GM23338 (cell line): Measurements from ENCODE around the gene CTBP2. TPM values are rescaled to one million over a fixed set of nuclear protein-coding genes. Genes with fewer than 3 reads are reported as not detected.

ENCODE experiments used
- ATAC-seq: fragments of 200-7000 bp; cut with Tn5 transposase; 3 replicates; pipeline ENCODE4 v1.9.1; 2020
- DNase-seq: peaks from one replicate; pipeline ENCODE4 v3.0.0-alpha.2; 2015; ENCODE audit warnings: low spot score
- H2AFZ ChIP-seq: fragments of 200-600 bp; sonication (generic); 2 replicates; pipeline ENCODE4 v1.8.0; 2016; ENCODE audit warnings: antibody characterized with exemption, mild to moderate bottlenecking, moderate library complexity
- H3F3A ChIP-seq: fragments of 200-600 bp; sonication (generic); replicated peaks from 2 replicates; pipeline ENCODE4 v1.8.0; 2017; ENCODE audit warnings: antibody characterized with exemption, mixed run types, low read depth
- H3K27ac ChIP-seq: fragments of 200-600 bp; sonication (generic); 2 replicates; pipeline ENCODE4 v1.6.1; 2016; ENCODE audit warnings: low read depth
- H3K27me3 ChIP-seq: fragments of 200-600 bp; sonication (generic); 2 replicates; pipeline ENCODE4 v1.8.0; 2016; ENCODE audit warnings: mild to moderate bottlenecking, mixed run types, moderate library complexity; ENCODE audit not compliant: insufficient read depth
- H3K36me3 ChIP-seq: fragments of 200-600 bp; sonication (generic); 2 replicates; pipeline ENCODE4 v1.8.0; 2016; ENCODE audit warnings: mild to moderate bottlenecking; ENCODE audit not compliant: insufficient read depth
- H3K4me1 ChIP-seq: fragments of 200-600 bp; sonication (generic); 2 replicates; pipeline ENCODE4 v1.8.0; 2016; ENCODE audit warnings: mild to moderate bottlenecking, moderate library complexity; ENCODE audit not compliant: insufficient read depth
- H3K4me2 ChIP-seq: fragments of 200-600 bp; sonication (generic); 2 replicates; pipeline ENCODE4 v1.7.1; 2017; ENCODE audit warnings: mixed run types
- H3K4me3 ChIP-seq: fragments of 200-600 bp; sonication (generic); 2 replicates; pipeline ENCODE4 v1.6.1; 2016; ENCODE audit warnings: mixed run types
- H3K79me2 ChIP-seq: fragments of 200-600 bp; sonication (generic); replicated peaks from 2 replicates; pipeline ENCODE4 v1.8.0; 2017; ENCODE audit warnings: mild to moderate bottlenecking; ENCODE audit not compliant: insufficient read depth
- H3K9me2 ChIP-seq: fragments of 200-600 bp; sonication (generic); 2 replicates; pipeline ENCODE4 v1.8.0; 2017; ENCODE audit not compliant: insufficient read depth
- H4K20me1 ChIP-seq: fragments of 200-600 bp; sonication (generic); replicated peaks from 2 replicates; pipeline ENCODE4 v1.8.0; 2017; ENCODE audit warnings: mild to moderate bottlenecking; ENCODE audit not compliant: insufficient read depth
- H3K27ac Mint-ChIP-seq: 2 replicates; pipeline ENCODE4 v1.8.0; 2020; ENCODE audit warnings: inconsistent platforms, mild to moderate bottlenecking, moderate library complexity, mixed read lengths
- H3K27me3 Mint-ChIP-seq: 3 replicates; pipeline ENCODE4 v1.8.0; 2022; ENCODE audit warnings: low read depth, mild to moderate bottlenecking, moderate library complexity, mixed read lengths, inconsistent platforms; ENCODE audit not compliant: insufficient read depth, poor library complexity
- H3K36me3 Mint-ChIP-seq: 3 replicates; pipeline ENCODE4 v1.8.0; 2021; ENCODE audit warnings: low read depth, mild to moderate bottlenecking, inconsistent platforms, moderate library complexity, mixed read lengths
- H3K4me1 Mint-ChIP-seq: 3 replicates; pipeline ENCODE4 v1.8.0; 2020; ENCODE audit warnings: mild to moderate bottlenecking, inconsistent platforms, mixed read lengths
- H3K4me3 Mint-ChIP-seq: 3 replicates; pipeline ENCODE4 v1.8.0; 2021; ENCODE audit warnings: moderate library complexity, mild to moderate bottlenecking, inconsistent platforms, mixed read lengths
- H3K9me3 Mint-ChIP-seq: 3 replicates; pipeline ENCODE4 v1.8.0; 2020; ENCODE audit warnings: moderate library complexity, mild to moderate bottlenecking, inconsistent platforms, mixed read lengths
- CREB1 ChIP-seq: fragments of 250-450 bp; sonication (Bioruptor Pico); IDR thresholded peaks from 2 replicates; pipeline ENCODE4 v1.5.0; 2020; ENCODE audit warnings: low read depth, mild to moderate bottlenecking, moderate library complexity
- EZH2 ChIP-seq: fragments of 200-600 bp; sonication (generic); IDR thresholded peaks from one replicate; pipeline ENCODE4 v1.8.0; 2017; ENCODE audit warnings: antibody characterized with exemption, mild to moderate bottlenecking, low read depth; ENCODE audit not compliant: unreplicated experiment
- EZH2phosphoT487 ChIP-seq: fragments of 200-600 bp; sonication (generic); IDR thresholded peaks from one replicate; pipeline ENCODE4 v1.8.1; 2018; ENCODE audit warnings: antibody characterized with exemption; ENCODE audit not compliant: unreplicated experiment
- STAT1 ChIP-seq: IDR thresholded peaks from one replicate; pipeline ENCODE4 v1.6.1; 2016; ENCODE audit warnings: antibody characterized with exemption; ENCODE audit not compliant: unreplicated experiment
- ZNF114 ChIP-seq: fragments of 250-450 bp; sonication (Bioruptor Pico); IDR thresholded peaks from 2 replicates; pipeline ENCODE4 v1.5.0; 2020; ENCODE audit warnings: mild to moderate bottlenecking, moderate library complexity
- ZNF462 ChIP-seq: fragments of 250-450 bp; sonication (Bioruptor Pico); IDR thresholded peaks from 2 replicates; pipeline ENCODE4 v1.5.0; 2020; ENCODE audit warnings: mild to moderate bottlenecking, moderate library complexity
- polyA plus RNA-seq: library from polyadenylated mRNA; unstranded; fragments of >200 nt; fragmentation: Nextera tagmentation; extraction: Ambion mirVana; gene quantifications from 2 replicates; pipeline ENCODE4 v1.2.1, GENCODE V29; 2016
- total RNA-seq: library from RNA; depleted of rRNA; stranded (reverse); fragments of >200 nt; shearing (Covaris generic); gene quantifications from 2 replicates; pipeline ENCODE4 v1.2.3, GENCODE V29; 2014
- TF ChIP-seq, protein P1 (sequence below): IDR thresholded peaks from one replicate; pipeline ENCODE4 v1.6.1; 2018; ENCODE audit warnings: antibody characterized with exemption; ENCODE audit not compliant: unreplicated experiment

CTBP2 gene
- total and polyA plus RNA-seq, 2 experiments from 2014 or later = 133 to 265 TPM

- no peaks in the 10 kb centered on the region for H3K9me3 Mint-ChIP-seq
- peak overlapping the region; percentile 82 for H3K27ac ChIP-seq
- no peaks in the 10 kb centered on the region for H3K9me2 ChIP-seq
- peaks cover 70% of the 10 kb centered on the region for H4K20me1 ChIP-seq
- DNase-seq (peak; percentile 50), ATAC-seq (peak; percentile 3; the same call in 2 of the 3 replicates)
- H3F3A ChIP-seq = peaks cover 4% of the 10 kb centered on the region
- H3K4me3 Mint-ChIP-seq = peak overlapping the region; percentile 30; the same call in 1 of the 3 replicates
- peak overlapping the region; percentile 49; the same call in 1 of the 2 replicates for H3K4me2 ChIP-seq
- no peak overlapping the region for H3K4me3 ChIP-seq
- peaks cover 80% of the 10 kb centered on the region for H3K36me3 Mint-ChIP-seq
- H3K36me3 ChIP-seq = no peaks in the 10 kb centered on the region
- H3K27me3 Mint-ChIP-seq = peaks cover 51% of the 10 kb centered on the region
- peaks cover 100% of the 10 kb centered on the region for H3K79me2 ChIP-seq
- peak overlapping the region; percentile 97 for H3K27ac Mint-ChIP-seq
- no peaks in the 10 kb centered on the region for H3K27me3 ChIP-seq
- H3K4me1 ChIP-seq = peaks cover 75% of the 10 kb centered on the region
- no peak overlapping the region for H2AFZ ChIP-seq
- H3K4me1 Mint-ChIP-seq = peaks cover 94% of the 10 kb centered on the region
- TF ChIP-seq ZNF462 = no peak
- TF ChIP-seq CREB1 = no peak
- TF ChIP-seq EZH2phosphoT487 = no peak
Measured at GRCh38 chr10:125037145-125037877, 123.1 kb downstream of the CTBP2 start.

DNA sequence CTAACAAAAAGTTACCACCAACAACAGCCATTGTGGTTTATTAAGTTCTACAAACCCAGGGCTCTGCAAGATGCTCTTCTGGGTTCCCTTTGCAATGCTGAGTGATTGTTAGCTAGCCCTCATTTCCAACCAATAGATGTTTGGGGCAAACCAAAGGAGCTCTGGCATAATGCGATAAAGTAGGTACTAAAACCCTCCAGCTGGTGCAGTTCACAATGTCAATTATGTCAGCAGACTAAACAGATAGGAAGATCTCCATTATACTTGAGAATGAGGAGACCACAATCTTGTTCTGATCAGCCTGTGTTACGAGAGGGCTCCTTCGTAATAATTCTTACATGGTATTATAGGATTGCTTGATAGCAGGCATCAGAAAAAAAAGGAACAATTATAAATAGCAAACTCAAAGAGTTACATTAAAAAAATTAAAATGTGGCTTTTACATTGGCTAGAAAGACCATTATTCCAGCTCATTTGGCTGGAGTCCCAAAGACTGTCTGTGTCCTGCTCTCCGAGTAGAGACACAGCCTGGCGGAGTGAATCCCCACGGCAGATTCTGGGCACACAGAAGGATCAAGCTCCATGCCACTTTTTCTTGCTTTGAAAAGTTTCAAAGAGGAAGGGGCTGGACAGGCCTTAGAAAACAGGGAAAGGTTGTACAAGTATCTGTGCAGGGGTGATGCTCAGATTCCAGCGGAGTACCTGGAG lies 124.6 kb downstream of the CTBP2 start:
- peaks cover 100% of the 10 kb centered on the region for H3K79me2 ChIP-seq
- TF ChIP-seq, protein P1, sequence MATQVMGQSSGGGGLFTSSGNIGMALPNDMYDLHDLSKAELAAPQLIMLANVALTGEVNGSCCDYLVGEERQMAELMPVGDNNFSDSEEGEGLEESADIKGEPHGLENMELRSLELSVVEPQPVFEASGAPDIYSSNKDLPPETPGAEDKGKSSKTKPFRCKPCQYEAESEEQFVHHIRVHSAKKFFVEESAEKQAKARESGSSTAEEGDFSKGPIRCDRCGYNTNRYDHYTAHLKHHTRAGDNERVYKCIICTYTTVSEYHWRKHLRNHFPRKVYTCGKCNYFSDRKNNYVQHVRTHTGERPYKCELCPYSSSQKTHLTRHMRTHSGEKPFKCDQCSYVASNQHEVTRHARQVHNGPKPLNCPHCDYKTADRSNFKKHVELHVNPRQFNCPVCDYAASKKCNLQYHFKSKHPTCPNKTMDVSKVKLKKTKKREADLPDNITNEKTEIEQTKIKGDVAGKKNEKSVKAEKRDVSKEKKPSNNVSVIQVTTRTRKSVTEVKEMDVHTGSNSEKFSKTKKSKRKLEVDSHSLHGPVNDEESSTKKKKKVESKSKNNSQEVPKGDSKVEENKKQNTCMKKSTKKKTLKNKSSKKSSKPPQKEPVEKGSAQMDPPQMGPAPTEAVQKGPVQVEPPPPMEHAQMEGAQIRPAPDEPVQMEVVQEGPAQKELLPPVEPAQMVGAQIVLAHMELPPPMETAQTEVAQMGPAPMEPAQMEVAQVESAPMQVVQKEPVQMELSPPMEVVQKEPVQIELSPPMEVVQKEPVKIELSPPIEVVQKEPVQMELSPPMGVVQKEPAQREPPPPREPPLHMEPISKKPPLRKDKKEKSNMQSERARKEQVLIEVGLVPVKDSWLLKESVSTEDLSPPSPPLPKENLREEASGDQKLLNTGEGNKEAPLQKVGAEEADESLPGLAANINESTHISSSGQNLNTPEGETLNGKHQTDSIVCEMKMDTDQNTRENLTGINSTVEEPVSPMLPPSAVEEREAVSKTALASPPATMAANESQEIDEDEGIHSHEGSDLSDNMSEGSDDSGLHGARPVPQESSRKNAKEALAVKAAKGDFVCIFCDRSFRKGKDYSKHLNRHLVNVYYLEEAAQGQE = no peak
- TF ChIP-seq EZH2 = no peak
- no peak for TF ChIP-seq ZNF114 (CRISPR knock-in tag)
- TF ChIP-seq EZH2phosphoT487 = no peak
- no peak for TF ChIP-seq STAT1
- H3K4me1 ChIP-seq = peaks cover 71% of the 10 kb centered on the region
- H3F3A ChIP-seq = peaks cover 4% of the 10 kb centered on the region
- peak overlapping the region; percentile 22 for H3K4me2 ChIP-seq
- H3K4me3 ChIP-seq = no peak overlapping the region
- peaks cover 89% of the 10 kb centered on the region for H3K36me3 Mint-ChIP-seq
- H3K4me3 Mint-ChIP-seq = peak overlapping the region; percentile 12; the same call in 1 of the 3 replicates
- no peaks in the 10 kb centered on the region for H3K36me3 ChIP-seq
- no peaks in the 10 kb centered on the region for H3K9me2 ChIP-seq
- no peak for ATAC-seq
- H3K4me1 Mint-ChIP-seq = peaks cover 88% of the 10 kb centered on the region
- H3K27me3 ChIP-seq = no peaks in the 10 kb centered on the region
- peaks cover 68% of the 10 kb centered on the region for H4K20me1 ChIP-seq
- H3K27me3 Mint-ChIP-seq = peaks cover 57% of the 10 kb centered on the region
- H3K27ac Mint-ChIP-seq = peak overlapping the region; percentile 97
- peak overlapping the region; percentile 46; the same call in 1 of the 2 replicates for H3K27ac ChIP-seq
- H3K9me3 Mint-ChIP-seq = no peaks in the 10 kb centered on the region
- H2AFZ ChIP-seq = no peak overlapping the region
- no peak for DNase-seq
